ENCODE measurements around the gene DENND1A. TPM values are rescaled to one million over a fixed set of nuclear protein-coding genes. Genes with fewer than 3 reads are reported as not detected.

The DENND1A gene
- total and polyA plus RNA-seq, 4 donors, result 7.9 to 22.0 (median 13.9) TPM

DNA sequence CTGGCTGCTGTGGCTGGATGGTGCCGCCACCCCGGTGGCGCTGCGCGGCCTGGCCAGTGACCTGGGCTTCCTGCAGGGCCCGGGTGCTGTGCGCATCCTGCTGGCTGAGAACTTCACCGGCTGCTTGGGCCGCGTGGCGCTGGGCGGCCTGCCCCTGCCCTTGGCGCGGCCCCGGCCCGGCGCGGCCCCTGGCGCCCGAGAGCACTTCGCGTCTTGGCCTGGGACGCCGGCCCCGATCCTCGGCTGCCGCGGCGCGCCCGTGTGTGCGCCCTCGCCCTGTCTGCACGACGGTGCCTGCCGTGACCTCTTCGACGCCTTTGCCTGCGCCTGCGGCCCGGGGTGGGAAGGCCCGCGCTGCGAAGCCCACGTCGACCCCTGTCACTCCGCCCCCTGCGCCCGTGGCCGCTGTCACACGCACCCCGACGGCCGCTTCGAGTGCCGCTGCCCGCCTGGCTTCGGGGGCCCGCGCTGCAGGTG lies 556.4 kb downstream of the DENND1A start:
- Histone ChIP-seq H3K4me1 (ENCODE audit: control insufficient read depth in 4 of 4, insufficient read depth in 4 of 4, low read length in 3 of 4) (peaks cover 2 to 14% (median 5%) of the 10 kb centered on the region in 4 donors), H3K36me3 (ENCODE audit: control insufficient read depth in 4 of 4, insufficient read depth in 3 of 4, low read depth in 1 of 4, low read length in 3 of 4) (no peaks in the 10 kb centered on the region), H3K27me3 (ENCODE audit: control insufficient read depth in 4 of 4, insufficient read depth in 4 of 4, low read length in 3 of 4) (peaks cover 0 to 4% (median 1%) of the 10 kb centered on the region in 4 donors), H3K9ac (ENCODE audit: low read depth in 1 of 2, low read length in 2 of 2) (no peak overlapping the region), H3K4me3 (ENCODE audit: low read depth in 1 of 3, low read length in 3 of 3) (no peak overlapping the region), H3K9me3 (ENCODE audit: control insufficient read depth in 4 of 4, low read length in 3 of 4) (no peaks in the 10 kb centered on the region), H3K27ac (ENCODE audit: low read depth in 1 of 2, low read length in 2 of 2) (no peak overlapping the region)
- no peak for TF ChIP-seq TAF1 (conservative IDR thresholded peaks at IDR 0.05)
- TF ChIP-seq, protein P1, sequence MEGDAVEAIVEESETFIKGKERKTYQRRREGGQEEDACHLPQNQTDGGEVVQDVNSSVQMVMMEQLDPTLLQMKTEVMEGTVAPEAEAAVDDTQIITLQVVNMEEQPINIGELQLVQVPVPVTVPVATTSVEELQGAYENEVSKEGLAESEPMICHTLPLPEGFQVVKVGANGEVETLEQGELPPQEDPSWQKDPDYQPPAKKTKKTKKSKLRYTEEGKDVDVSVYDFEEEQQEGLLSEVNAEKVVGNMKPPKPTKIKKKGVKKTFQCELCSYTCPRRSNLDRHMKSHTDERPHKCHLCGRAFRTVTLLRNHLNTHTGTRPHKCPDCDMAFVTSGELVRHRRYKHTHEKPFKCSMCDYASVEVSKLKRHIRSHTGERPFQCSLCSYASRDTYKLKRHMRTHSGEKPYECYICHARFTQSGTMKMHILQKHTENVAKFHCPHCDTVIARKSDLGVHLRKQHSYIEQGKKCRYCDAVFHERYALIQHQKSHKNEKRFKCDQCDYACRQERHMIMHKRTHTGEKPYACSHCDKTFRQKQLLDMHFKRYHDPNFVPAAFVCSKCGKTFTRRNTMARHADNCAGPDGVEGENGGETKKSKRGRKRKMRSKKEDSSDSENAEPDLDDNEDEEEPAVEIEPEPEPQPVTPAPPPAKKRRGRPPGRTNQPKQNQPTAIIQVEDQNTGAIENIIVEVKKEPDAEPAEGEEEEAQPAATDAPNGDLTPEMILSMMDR (IDR thresholded peaks at IDR 0.05; ENCODE audit: low read depth, low read length, missing input control), result no peak
- TF ChIP-seq, protein P2, sequence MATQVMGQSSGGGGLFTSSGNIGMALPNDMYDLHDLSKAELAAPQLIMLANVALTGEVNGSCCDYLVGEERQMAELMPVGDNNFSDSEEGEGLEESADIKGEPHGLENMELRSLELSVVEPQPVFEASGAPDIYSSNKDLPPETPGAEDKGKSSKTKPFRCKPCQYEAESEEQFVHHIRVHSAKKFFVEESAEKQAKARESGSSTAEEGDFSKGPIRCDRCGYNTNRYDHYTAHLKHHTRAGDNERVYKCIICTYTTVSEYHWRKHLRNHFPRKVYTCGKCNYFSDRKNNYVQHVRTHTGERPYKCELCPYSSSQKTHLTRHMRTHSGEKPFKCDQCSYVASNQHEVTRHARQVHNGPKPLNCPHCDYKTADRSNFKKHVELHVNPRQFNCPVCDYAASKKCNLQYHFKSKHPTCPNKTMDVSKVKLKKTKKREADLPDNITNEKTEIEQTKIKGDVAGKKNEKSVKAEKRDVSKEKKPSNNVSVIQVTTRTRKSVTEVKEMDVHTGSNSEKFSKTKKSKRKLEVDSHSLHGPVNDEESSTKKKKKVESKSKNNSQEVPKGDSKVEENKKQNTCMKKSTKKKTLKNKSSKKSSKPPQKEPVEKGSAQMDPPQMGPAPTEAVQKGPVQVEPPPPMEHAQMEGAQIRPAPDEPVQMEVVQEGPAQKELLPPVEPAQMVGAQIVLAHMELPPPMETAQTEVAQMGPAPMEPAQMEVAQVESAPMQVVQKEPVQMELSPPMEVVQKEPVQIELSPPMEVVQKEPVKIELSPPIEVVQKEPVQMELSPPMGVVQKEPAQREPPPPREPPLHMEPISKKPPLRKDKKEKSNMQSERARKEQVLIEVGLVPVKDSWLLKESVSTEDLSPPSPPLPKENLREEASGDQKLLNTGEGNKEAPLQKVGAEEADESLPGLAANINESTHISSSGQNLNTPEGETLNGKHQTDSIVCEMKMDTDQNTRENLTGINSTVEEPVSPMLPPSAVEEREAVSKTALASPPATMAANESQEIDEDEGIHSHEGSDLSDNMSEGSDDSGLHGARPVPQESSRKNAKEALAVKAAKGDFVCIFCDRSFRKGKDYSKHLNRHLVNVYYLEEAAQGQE (IDR thresholded peaks at IDR 0.05), result no peak
- TF ChIP-seq, protein P3, sequence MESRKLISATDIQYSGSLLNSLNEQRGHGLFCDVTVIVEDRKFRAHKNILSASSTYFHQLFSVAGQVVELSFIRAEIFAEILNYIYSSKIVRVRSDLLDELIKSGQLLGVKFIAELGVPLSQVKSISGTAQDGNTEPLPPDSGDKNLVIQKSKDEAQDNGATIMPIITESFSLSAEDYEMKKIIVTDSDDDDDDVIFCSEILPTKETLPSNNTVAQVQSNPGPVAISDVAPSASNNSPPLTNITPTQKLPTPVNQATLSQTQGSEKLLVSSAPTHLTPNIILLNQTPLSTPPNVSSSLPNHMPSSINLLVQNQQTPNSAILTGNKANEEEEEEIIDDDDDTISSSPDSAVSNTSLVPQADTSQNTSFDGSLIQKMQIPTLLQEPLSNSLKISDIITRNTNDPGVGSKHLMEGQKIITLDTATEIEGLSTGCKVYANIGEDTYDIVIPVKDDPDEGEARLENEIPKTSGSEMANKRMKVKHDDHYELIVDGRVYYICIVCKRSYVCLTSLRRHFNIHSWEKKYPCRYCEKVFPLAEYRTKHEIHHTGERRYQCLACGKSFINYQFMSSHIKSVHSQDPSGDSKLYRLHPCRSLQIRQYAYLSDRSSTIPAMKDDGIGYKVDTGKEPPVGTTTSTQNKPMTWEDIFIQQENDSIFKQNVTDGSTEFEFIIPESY (IDR thresholded peaks at IDR 0.05), result no peak
- TF ChIP-seq HNF4A (conservative IDR thresholded peaks at IDR 0.05), result no peak
- TF ChIP-seq SP1 (IDR thresholded peaks at IDR 0.05), result no peak
- WGBS, result 14% methylated on average over 60 of the region's 60 CpGs
- no peak for DNase-seq (ENCODE audit: low spot score)

DNA sequence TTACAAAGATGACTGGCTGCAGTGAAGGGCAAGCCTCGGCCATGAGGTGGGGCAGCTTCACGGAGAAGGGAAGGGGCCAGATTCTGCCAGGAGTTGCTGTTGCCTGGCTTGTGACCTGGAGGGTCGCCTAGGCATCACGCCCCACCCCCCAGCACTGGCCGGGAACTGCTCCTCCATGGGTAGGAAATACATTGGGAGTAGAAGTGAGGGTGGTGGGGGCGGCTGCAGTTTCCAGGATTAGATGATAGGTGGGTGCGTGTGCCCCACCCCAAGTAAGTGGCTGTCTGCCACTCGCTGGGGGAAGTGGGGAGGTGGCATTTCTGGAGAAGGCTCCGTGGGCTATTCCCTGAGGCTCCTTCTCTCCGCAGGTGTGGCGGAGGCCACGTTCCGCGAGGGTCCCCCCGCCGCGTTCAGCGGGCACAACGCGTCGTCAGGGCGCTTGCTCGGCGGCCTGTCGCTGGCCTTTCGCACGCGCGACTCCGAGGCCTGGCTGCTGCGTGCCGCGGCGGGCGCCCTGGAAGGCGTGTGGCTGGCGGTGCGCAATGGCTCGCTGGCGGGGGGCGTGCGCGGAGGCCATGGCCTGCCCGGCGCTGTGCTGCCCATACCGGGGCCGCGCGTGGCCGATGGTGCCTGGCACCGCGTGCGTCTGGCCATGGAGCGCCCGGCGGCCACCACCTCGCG lies 557.0 kb downstream of the DENND1A start:
- no peaks in the 10 kb centered on the region for H3K9me3 ChIP-seq (ENCODE audit: control insufficient read depth in 4 of 4, low read length in 3 of 4)
- DNase-seq (ENCODE audit: low spot score), result no peak
- no peak overlapping the region for H3K4me3 ChIP-seq (ENCODE audit: low read depth in 1 of 3, low read length in 3 of 3)
- no peak overlapping the region for H3K9ac ChIP-seq (ENCODE audit: low read depth in 1 of 2, low read length in 2 of 2)
- H3K27ac ChIP-seq (ENCODE audit: low read depth in 1 of 2, low read length in 2 of 2), result no peak overlapping the region
- peaks cover 0 to 4% (median 1%) of the 10 kb centered on the region in 4 donors for H3K27me3 ChIP-seq (ENCODE audit: control insufficient read depth in 4 of 4, insufficient read depth in 4 of 4, low read length in 3 of 4)
- H3K36me3 ChIP-seq (ENCODE audit: control insufficient read depth in 4 of 4, insufficient read depth in 3 of 4, low read depth in 1 of 4, low read length in 3 of 4), result no peaks in the 10 kb centered on the region
- 28% methylated on average over 58 of the region's 58 CpGs for WGBS
- peaks cover 2 to 14% (median 5%) of the 10 kb centered on the region in 4 donors for H3K4me1 ChIP-seq (ENCODE audit: control insufficient read depth in 4 of 4, insufficient read depth in 4 of 4, low read length in 3 of 4)
- TF ChIP-seq, protein P2 (IDR thresholded peaks at IDR 0.05), result no peak
- no peak for TF ChIP-seq RXRA (IDR thresholded peaks at IDR 0.05)
- TF ChIP-seq, protein P4, sequence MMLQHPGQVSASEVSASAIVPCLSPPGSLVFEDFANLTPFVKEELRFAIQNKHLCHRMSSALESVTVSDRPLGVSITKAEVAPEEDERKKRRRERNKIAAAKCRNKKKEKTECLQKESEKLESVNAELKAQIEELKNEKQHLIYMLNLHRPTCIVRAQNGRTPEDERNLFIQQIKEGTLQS (IDR thresholded peaks at IDR 0.05), result no peak
- no peak for TF ChIP-seq GABPA (IDR thresholded peaks at IDR 0.05 in 1 of 2, conservative IDR thresholded peaks at IDR 0.05 in 1 of 2)
- no peak for TF ChIP-seq RAD21 (IDR thresholded peaks at IDR 0.05)
- TF ChIP-seq SP1 (IDR thresholded peaks at IDR 0.05), result no peak
- no peak for TF ChIP-seq EGR1 (IDR thresholded peaks at IDR 0.05; ENCODE audit: low read depth in 2 of 2)
- no peak for TF ChIP-seq FOXA2 (IDR thresholded peaks at IDR 0.05)
- TF ChIP-seq, protein P5, sequence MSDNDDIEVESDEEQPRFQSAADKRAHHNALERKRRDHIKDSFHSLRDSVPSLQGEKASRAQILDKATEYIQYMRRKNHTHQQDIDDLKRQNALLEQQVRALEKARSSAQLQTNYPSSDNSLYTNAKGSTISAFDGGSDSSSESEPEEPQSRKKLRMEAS (IDR thresholded peaks at IDR 0.05), result no peak
- no peak for TF ChIP-seq NR2F2 (IDR thresholded peaks at IDR 0.05)
- no peak for TF ChIP-seq HNF4G (IDR thresholded peaks at IDR 0.05)
- no peak for TF ChIP-seq TAF1 (conservative IDR thresholded peaks at IDR 0.05)
- TF ChIP-seq JUND (IDR thresholded peaks at IDR 0.05), result no peak
- TF ChIP-seq HNF4A (conservative IDR thresholded peaks at IDR 0.05), result no peak
- no peak for TF ChIP-seq YY1 (IDR thresholded peaks at IDR 0.05)
- TF ChIP-seq, protein P1 (IDR thresholded peaks at IDR 0.05; ENCODE audit: low read depth, low read length, missing input control), result no peak
